ENCODE measurements around the gene JPT1.
A peak's percentile ranks its signal among the peaks of the same experiment; 100 is the strongest.

The JPT1 gene

GRCh38 chr17:75103601-75104554, 50.4 kb downstream of the JPT1 start:
- DNase-seq, result no peak

- DNase-seq, result no peak
Observed at GRCh38 chr17:75102385-75102821, 51.9 kb downstream of the JPT1 start.

GRCh38 chr17:75099881-75100595, 54.3 kb downstream of the JPT1 start:
- DNase-seq, result no peak

GRCh38 chr17:75098861-75099260, 55.5 kb downstream of the JPT1 start:
- DNase-seq, result no peak

- no peak for DNase-seq
Observed at GRCh38 chr17:75097865-75098264, 56.4 kb downstream of the JPT1 start.

- DNase-seq, result no peak
Observed at GRCh38 chr17:75096082-75096625, 58.2 kb downstream of the JPT1 start.

GRCh38 chr17:75094871-75095399, 59.4 kb downstream of the JPT1 start:
- no peak for DNase-seq

- no peak for DNase-seq
Observed at GRCh38 chr17:75093548-75094158, 60.7 kb downstream of the JPT1 start.

GRCh38 chr17:75091855-75092327, 62.4 kb downstream of the JPT1 start:
- no peak for DNase-seq

- DNase-seq, result no peak
Observed at GRCh38 chr17:75090871-75091854, 63.1 kb downstream of the JPT1 start.

GRCh38 chr17:75088465-75089417, 65.6 kb downstream of the JPT1 start:
- peak; percentile 10 for DNase-seq

- DNase-seq, result peak; percentile 72
Observed at GRCh38 chr17:75087558-75088453, 66.5 kb downstream of the JPT1 start, which contains the start of gene SLC16A5. SLC16A5 (plus strand) TSS chr17:75087954; CDS start chr17:75093637, 5,683 bp downstream.

GRCh38 chr17:75087182-75087557, 67.1 kb downstream of the JPT1 start:
- DNase-seq, result no peak

GRCh38 chr17:75086496-75087181, 67.7 kb downstream of the JPT1 start:
- DNase-seq, result no peak

Measured in CD4-positive, alpha-beta T cell treated with Interleukin-6 for 4 hours (primary cell).